H1 (cell line): ENCODE measurements around the gene OR10A4. TPM values are rescaled to one million over a fixed set of nuclear protein-coding genes. Genes with fewer than 3 reads are reported as not detected.

Source experiments
- CTCF ChIA-PET: fragments of 300-600 bp; sonication (Branson Sonifier 250); formaldehyde crosslinking; loops from one replicate; lab custom pipeline; 2021; ENCODE audit not compliant: partially characterized antibody; lab: Charles Lee
- POLR2A ChIA-PET: fragments of 300-600 bp; sonication (Branson Sonifier 250); formaldehyde crosslinking; loops from one replicate; lab custom pipeline; 2021; ENCODE audit warnings: inconsistent platforms; ENCODE audit not compliant: partially characterized antibody; lab: Charles Lee
- DNase-seq, 2 experiments: peaks; one replicate each; pipeline versions ENCODE4 v3.0.0 to v3.0.0-alpha.2; 2010 to 2022; ENCODE audit warnings: low spot score in 2 of 2, low read depth in 1 of 2, mixed read lengths in 1 of 2
- FAIRE-seq: peaks from 2 replicates; lab custom pipeline; 2011; peaks lifted over from hg19 to GRCh38; lab: Jason Lieb, UNC
- H2AFZ ChIP-seq: 2 replicates; pipeline ENCODE4 v1.8.1; 2012; ENCODE audit warnings: low read length, inconsistent platforms
- H2AK5ac ChIP-seq: 2 replicates; pipeline ENCODE4 v1.6.1; 2013; ENCODE audit warnings: low read depth, low read length
- H2BK120ac ChIP-seq: replicated peaks from 2 replicates; pipeline ENCODE3; 2013; ENCODE audit warnings: low read depth, low read length, inconsistent platforms
- H2BK12ac ChIP-seq: 2 replicates; pipeline ENCODE4 v1.6.1; 2013; ENCODE audit warnings: low read depth, low read length
- H2BK15ac ChIP-seq: 2 replicates; pipeline ENCODE4 v1.6.1; 2013; ENCODE audit warnings: low read length
- H2BK20ac ChIP-seq: 2 replicates; pipeline ENCODE4 v1.6.1; 2013; ENCODE audit warnings: low read length
- H2BK5ac ChIP-seq: 2 replicates; pipeline ENCODE4 v1.6.1; 2013; ENCODE audit warnings: low read depth, low read length
- H3K14ac ChIP-seq: 2 replicates; pipeline ENCODE4 v1.6.1; 2013; ENCODE audit warnings: inconsistent platforms; ENCODE audit not compliant: insufficient read length
- H3K18ac ChIP-seq: 2 replicates; pipeline ENCODE4 v1.6.1; 2013; ENCODE audit warnings: low read length; ENCODE audit errors: extremely low read depth
- H3K23ac ChIP-seq: 2 replicates; pipeline ENCODE4 v1.6.1; 2013; ENCODE audit warnings: inconsistent platforms; ENCODE audit not compliant: insufficient read length
- H3K23me2 ChIP-seq: 2 replicates; pipeline ENCODE4 v1.6.1; 2013; ENCODE audit warnings: low read depth, low read length
- H3K27ac ChIP-seq: 2 replicates; pipeline ENCODE4 v1.6.1; 2011; ENCODE audit warnings: low read depth, low read length, inconsistent platforms
- H3K27me3 ChIP-seq, 4 experiments: replicated peaks in 1 of 4; 1 replicate in 1 of 4; 2 replicates in 3 of 4; pipeline versions ENCODE4 v1.6.1 to v1.8.1; 2011 to 2013; ENCODE audit warnings: low read length in 3 of 4, mild to moderate bottlenecking in 3 of 4, inconsistent platforms in 2 of 4, mixed read lengths in 2 of 4, moderate library complexity in 1 of 4; ENCODE audit not compliant: control insufficient read depth in 3 of 4, insufficient read depth in 3 of 4; ENCODE audit errors: extremely low read depth in 1 of 4
- H3K36me3 ChIP-seq, 4 experiments: 2 replicates each; pipeline versions ENCODE4 v1.6.1 to v1.8.1; 2011 to 2013; ENCODE audit warnings: mild to moderate bottlenecking in 4 of 4, low read length in 3 of 4, moderate library complexity in 2 of 4, control low read depth in 1 of 4, inconsistent platforms in 1 of 4; ENCODE audit not compliant: insufficient read depth in 4 of 4, control insufficient read depth in 2 of 4
- H3K4ac ChIP-seq: replicated peaks from 2 replicates; pipeline ENCODE3; 2013; ENCODE audit warnings: low read length, low read depth, mixed read lengths, inconsistent platforms; ENCODE audit not compliant: insufficient read length
- H3K4me1 ChIP-seq, 4 experiments: replicated peaks in 1 of 4; 1 replicate in 1 of 4; 2 replicates in 3 of 4; pipeline versions ENCODE4 v1.6.1 to v1.8.1; 2011 to 2013; ENCODE audit warnings: low read length in 3 of 4, inconsistent platforms in 2 of 4, mixed read lengths in 1 of 4; ENCODE audit not compliant: insufficient read depth in 4 of 4, control insufficient read depth in 3 of 4
- H3K4me2 ChIP-seq, 2 experiments: 2 replicates each; pipeline versions ENCODE4 v1.6.1 to v1.8.1; 2011 to 2013; ENCODE audit warnings: low read depth in 2 of 2, low read length in 2 of 2, control low read depth in 1 of 2, inconsistent platforms in 1 of 2, mild to moderate bottlenecking in 1 of 2; ENCODE audit not compliant: insufficient read depth in 1 of 2
- H3K4me3 ChIP-seq, 4 experiments: fragments of 200-600, 300-600 bp in 1 of 4; sonication (generic), shearing (Covaris generic), sonication (Bioruptor Twin) in 1 of 4; 2 replicates each; pipeline versions ENCODE4 v1.5.1 to v1.8.1; 2011 to 2016; ENCODE audit warnings: low read length in 4 of 4, low read depth in 3 of 4, control low read depth in 2 of 4, inconsistent platforms in 2 of 4, mild to moderate bottlenecking in 2 of 4, mixed read lengths in 1 of 4, moderate library complexity in 1 of 4; ENCODE audit not compliant: insufficient read depth in 2 of 4; ENCODE audit errors: extremely low read depth in 1 of 4
- H3K56ac ChIP-seq: replicated peaks from 2 replicates; pipeline ENCODE3; 2013; ENCODE audit warnings: low read depth, mild to moderate bottlenecking, mixed read lengths, low read length, inconsistent platforms; ENCODE audit not compliant: insufficient read length
- H3K79me1 ChIP-seq: 2 replicates; pipeline ENCODE4 v1.6.1; 2013; ENCODE audit warnings: low read depth, low read length, control low read depth
- H3K79me2 ChIP-seq, 2 experiments: 2 replicates each; pipeline versions ENCODE4 v1.6.1 to v1.8.1; 2012 to 2013; ENCODE audit warnings: low read length in 2 of 2, mild to moderate bottlenecking in 2 of 2, inconsistent platforms in 1 of 2; ENCODE audit not compliant: insufficient read depth in 2 of 2, control insufficient read depth in 1 of 2
- H3K9ac ChIP-seq, 4 experiments: replicated peaks in 1 of 4; 1 replicate in 1 of 4; 2 replicates in 3 of 4; pipeline versions ENCODE4 v1.6.1 to v1.8.1; 2011 to 2013; ENCODE audit warnings: low read depth in 3 of 4, low read length in 3 of 4, control low read depth in 2 of 4, mild to moderate bottlenecking in 2 of 4, moderate library complexity in 2 of 4, inconsistent platforms in 1 of 4; ENCODE audit errors: extremely low read depth in 1 of 4
- H3K9me3 ChIP-seq, 2 experiments: 2 replicates each; pipeline versions ENCODE4 v1.6.1 to v1.8.1; 2012 to 2013; ENCODE audit warnings: mild to moderate bottlenecking in 2 of 2, moderate library complexity in 2 of 2, control low read depth in 1 of 2, inconsistent platforms in 1 of 2, low read depth in 1 of 2, low read length in 1 of 2, mixed read lengths in 1 of 2; ENCODE audit not compliant: insufficient read depth in 2 of 2
- H4K20me1 ChIP-seq, 2 experiments: replicated peaks in 1 of 2; 2 replicates each; pipeline versions ENCODE3 to v1.8.1; 2011 to 2013; ENCODE audit warnings: inconsistent platforms in 2 of 2, low read length in 2 of 2, mild to moderate bottlenecking in 1 of 2; ENCODE audit not compliant: insufficient read depth in 2 of 2, control insufficient read depth in 1 of 2
- H4K5ac ChIP-seq: 2 replicates; pipeline ENCODE4 v1.6.1; 2013; ENCODE audit warnings: low read length, low read depth, mixed read lengths, inconsistent platforms; ENCODE audit not compliant: insufficient read length
- H4K8ac ChIP-seq: 2 replicates; pipeline ENCODE4 v1.8.0; 2013; ENCODE audit warnings: mild to moderate bottlenecking, moderate library complexity, low read length, inconsistent platforms; ENCODE audit not compliant: insufficient read depth; ENCODE audit errors: extremely low read depth
- H4K91ac ChIP-seq: replicated peaks from 2 replicates; pipeline ENCODE3; 2013; ENCODE audit warnings: low read length, mixed read lengths, inconsistent platforms; ENCODE audit not compliant: insufficient read length
- ASH2L ChIP-seq: fragments of 200-600, 300-600 bp; sonication (generic); IDR thresholded peaks from one replicate; pipeline ENCODE4 v1.7.1; 2017; ENCODE audit warnings: low read length
- CBX8 ChIP-seq: fragments of 300-800, 300-1000 bp; sonication (generic); IDR thresholded peaks from 2 replicates; pipeline ENCODE4 v1.7.1; 2016; ENCODE audit warnings: low read depth, low read length, borderline replicate concordance
- CHD1 ChIP-seq: IDR thresholded peaks from 2 replicates; pipeline ENCODE4 v1.6.1; 2012; ENCODE audit warnings: low read depth, low read length, improper control_type of control experiment
- CREB1 ChIP-seq: IDR thresholded peaks from 2 replicates; pipeline ENCODE4 v1.6.1; 2012; ENCODE audit warnings: inconsistent platforms
- EGR1 ChIP-seq: IDR thresholded peaks from 2 replicates; pipeline ENCODE4 v1.6.1; 2011; ENCODE audit warnings: low read depth, low read length, borderline replicate concordance
- GABPA ChIP-seq: IDR thresholded peaks from 2 replicates; pipeline ENCODE4 v1.6.1; 2011; ENCODE audit warnings: mild to moderate bottlenecking, low read length, moderate library complexity, borderline replicate concordance; ENCODE audit not compliant: insufficient read depth
- GTF2F1 ChIP-seq: IDR thresholded peaks from 2 replicates; pipeline ENCODE4 v1.6.1; 2012; ENCODE audit warnings: low read depth, low read length, improper control_type of control experiment, borderline replicate concordance
- KDM1A ChIP-seq: fragments of 200-600, 300-600 bp; sonication (generic); IDR thresholded peaks from 2 replicates; pipeline ENCODE4 v1.7.1; 2016; ENCODE audit warnings: mild to moderate bottlenecking, low read length, borderline replicate concordance
- KDM4A ChIP-seq: IDR thresholded peaks from one replicate; pipeline ENCODE4 v1.7.1; 2012; ENCODE audit warnings: low read depth, mild to moderate bottlenecking, moderate library complexity, low read length, inconsistent platforms; ENCODE audit not compliant: severe bottlenecking
- MAX ChIP-seq: IDR thresholded peaks from 2 replicates; pipeline ENCODE4 v1.6.1; 2012; ENCODE audit warnings: inconsistent platforms
- RXRA ChIP-seq: IDR thresholded peaks from 2 replicates; pipeline ENCODE4 v1.6.1; 2011; ENCODE audit warnings: low read depth, mild to moderate bottlenecking, low read length, moderate library complexity; ENCODE audit not compliant: insufficient read depth
- SIX5 ChIP-seq: IDR thresholded peaks from 2 replicates; pipeline ENCODE4 v1.6.1; 2011; ENCODE audit warnings: mild to moderate bottlenecking, low read depth, low read length
- SUZ12 ChIP-seq: fragments of 200-600 bp; sonication (generic); IDR thresholded peaks from 2 replicates; pipeline ENCODE4 v1.6.1; 2012; ENCODE audit warnings: mild to moderate bottlenecking, inconsistent platforms, low read length, moderate library complexity, mixed read lengths
- TAF7 ChIP-seq: optimal IDR thresholded peaks from 2 replicates; pipeline ENCODE3; 2011; ENCODE audit warnings: low read depth, mild to moderate bottlenecking, inconsistent platforms, low read length, moderate library complexity, borderline replicate concordance
- whole genome bisulfite sequencing, 2 experiments: shearing (Covaris generic) in 1 of 2; methylation state at CpG; one replicate each; pipeline versions ENCODE4 v1.1.6 to v1.1.7; 2013 to 2015; ENCODE audit warnings: low lambda C conversion rate in 2 of 2, mixed read lengths in 2 of 2, inconsistent platforms in 1 of 2, low coverage in 1 of 2, missing lambda C conversion rate in 1 of 2; ENCODE audit not compliant: insufficient replicate concordance in 2 of 2, insufficient coverage in 1 of 2, insufficient read length in 1 of 2; ENCODE audit errors: extremely low coverage in 1 of 2, missing lambda C conversion rate in 1 of 2; 5-methylcytosine and 5-hydroxymethylcytosine counted together
- polyA plus RNA-seq, 7 experiments: library from polyadenylated mRNA; depleted of rRNA in 3 of 7; stranded (reverse) in 5 of 7; unstranded in 2 of 7; fragments of >200 nt in 5 of 7; fragments of 200-250 nt in 2 of 7; gene quantifications; 1 replicate in 5 of 7; 2 replicates in 1 of 7; 4 replicates in 1 of 7; pipeline versions ENCODE4 v1.2.1 to v1.2.3, GENCODE V29; 2011 to 2013; ENCODE audit warnings: missing spikeins in 2 of 7, mixed read lengths in 2 of 7
- total RNA-seq: library from RNA; stranded (reverse); fragmentation: NEBNext Ultra II Directional; extraction: Animal tissue kit (Norgen Biotek cat#: 25700); gene quantifications from 2 replicates; pipeline ENCODE4 v1.2.1, GENCODE V29; 2021

The OR10A4 gene
- total and polyA plus RNA-seq, 2 of the 8 experiments (the other 6 are each of a cell fraction or from before 2014, with no cell fraction given) = not detected

- Histone ChIP-seq H3K4me2 (no peak within 1 kb of the TSS), H3K23me2 (no peaks in the 10 kb centered on the region), H3K14ac (no peak within 1 kb of the TSS), H2AK5ac (no peak within 1 kb of the TSS), H3K4me3 (no peak within 1 kb of the TSS), H2BK20ac (no peak within 1 kb of the TSS), H3K4me1 (no peaks in the 10 kb centered on the region), H4K20me1 (no peaks in the 10 kb centered on the region), H3K4ac (no peak within 1 kb of the TSS), H3K79me2 (no peaks in the 10 kb centered on the region), H3K79me1 (no peaks in the 10 kb centered on the region), H3K27me3 (no peaks in the 10 kb centered on the region), H2AFZ (no peak within 1 kb of the TSS), H3K36me3 (no peaks in the 10 kb centered on the region), H3K27ac (no peak within 1 kb of the TSS), H2BK5ac (no peak within 1 kb of the TSS), H2BK15ac (no peak within 1 kb of the TSS), H4K8ac (no peak within 1 kb of the TSS), H3K9ac (no peak within 1 kb of the TSS), H4K5ac (no peak within 1 kb of the TSS), H3K56ac (no peak within 1 kb of the TSS), H4K91ac (no peak within 1 kb of the TSS), H3K9me3 (no peaks in the 10 kb centered on the region), H3K23ac (no peak within 1 kb of the TSS), H3K18ac (no peak within 1 kb of the TSS), H2BK120ac (no peak within 1 kb of the TSS), H2BK12ac (no peak within 1 kb of the TSS)
- no peak for FAIRE-seq
- 77% methylated on average over 1 of the region's 1 CpG; no CpG with 5 or more reads in 1 of the 2 experiments for WGBS, 2 experiments
- no peak for DNase-seq
- ChIA-PET CTCF (interaction anchor here (0.9 to 1.9 kb wide), 7 partner anchors 8 to 795 kb away, joined by 3 to 5 read pairs (median 4); partner anchors contain the start of gene OR10A4), POLR2A (no interaction called here)
- no peak for TF ChIP-seq SUZ12
- no peak for TF ChIP-seq EGR1
- TF ChIP-seq GTF2F1 = no peak
- TF ChIP-seq ASH2L = no peak
- no peak for TF ChIP-seq RXRA
- TF ChIP-seq CBX8 = no peak
- no peak for TF ChIP-seq SIX5
- TF ChIP-seq TAF7 = no peak
- TF ChIP-seq KDM1A = no peak
- no peak for TF ChIP-seq GABPA
- TF ChIP-seq MAX = no peak
- TF ChIP-seq KDM4A = no peak
- TF ChIP-seq CHD1 = no peak
- no peak for TF ChIP-seq CREB1
Observed at GRCh38 chr11:6862961-6863360, 13.5 kb upstream of the OR10A4 start, which contains the start of gene OR10A2. Gene OR10A2 (plus strand): TSS chr11:6863057. CDS start chr11:6869755, 6,698 bp downstream.
